Cardiac atrium fibroblast (primary cell): ENCODE data around the gene FHL3. TPM values are rescaled to one million over a fixed set of nuclear protein-coding genes. Genes with fewer than 3 reads are reported as not detected.

Experiments
- total RNA-seq: library from RNA; depleted of rRNA; stranded (reverse); fragments of >200 nt; gene quantifications from 2 replicates; pipeline ENCODE4 v1.2.3, GENCODE V29; 2015

Gene FHL3, protein sequence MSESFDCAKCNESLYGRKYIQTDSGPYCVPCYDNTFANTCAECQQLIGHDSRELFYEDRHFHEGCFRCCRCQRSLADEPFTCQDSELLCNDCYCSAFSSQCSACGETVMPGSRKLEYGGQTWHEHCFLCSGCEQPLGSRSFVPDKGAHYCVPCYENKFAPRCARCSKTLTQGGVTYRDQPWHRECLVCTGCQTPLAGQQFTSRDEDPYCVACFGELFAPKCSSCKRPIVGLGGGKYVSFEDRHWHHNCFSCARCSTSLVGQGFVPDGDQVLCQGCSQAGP
- 29.2 and 45.7 TPM in 2 replicates for total RNA-seq

GRCh38 chr1:38005195-38006007, at the start of gene FHL3:
Gene FHL3, minus strand, starts transcription at chr1:38005514. Its CDS starts 6,102 bp downstream, at chr1:37999412.

DNA sequence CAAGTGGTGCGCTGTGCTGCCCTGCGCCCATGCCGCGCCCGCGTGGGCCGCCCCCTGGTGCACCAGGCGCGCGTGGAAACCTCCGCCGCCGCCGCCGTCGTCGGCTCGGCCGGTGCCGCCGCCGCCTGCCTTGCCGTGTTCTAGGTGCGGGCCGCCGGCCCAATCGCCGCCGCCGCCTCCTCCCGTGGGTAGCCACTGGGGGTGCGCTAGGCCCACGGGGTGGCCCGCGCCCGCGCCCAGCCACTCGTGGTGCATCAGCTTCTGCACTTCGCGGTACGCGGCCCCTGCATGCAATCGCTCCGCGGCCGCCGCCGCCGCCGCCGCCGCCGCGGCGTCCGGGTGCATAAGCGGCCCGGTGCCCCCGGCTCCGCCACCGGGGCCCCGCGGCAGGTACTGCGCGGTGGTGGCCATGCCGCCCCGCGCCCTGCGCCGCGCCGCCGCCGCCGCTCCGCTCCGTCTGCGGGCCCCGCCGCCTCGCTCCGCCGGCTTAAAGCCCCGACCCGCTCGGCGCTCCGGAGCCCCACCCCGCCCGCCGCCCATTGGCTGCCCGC, 41.1 kb upstream of the FHL3 start, which contains the start of gene POU3F1:
TSS of gene POU3F1 (minus strand) at position 461 of the 551 bp plus-strand sequence. CDS start at position 411, 50 bp downstream.

GRCh38 chr1:38012363-38013226, 7.3 kb upstream of the FHL3 start, which contains the start of gene UTP11:
Gene UTP11, plus strand, starts transcription at chr1:38012734. Its CDS starts 69 bp downstream, at chr1:38012803.

Other genes with a start within 250 kb of the FHL3 start
- not detected in 2 replicates for gene EPHA10, start 240.4 kb downstream of the FHL3 start, total RNA-seq
- 0.54 TPM in 1 of 2 replicates, not detected in the other for gene MANEAL, start 211.7 kb downstream of the FHL3 start, total RNA-seq
- 90.1 and 95.9 TPM in 2 replicates for gene C1orf122, start 197.7 kb downstream of the FHL3 start, total RNA-seq
- 14.6 and 16.1 TPM in 2 replicates for gene YRDC, start 197.3 kb downstream of the FHL3 start, total RNA-seq
- gene MTF1, start 145.9 kb downstream of the FHL3 start, total RNA-seq: 2.3 and 3.6 TPM in 2 replicates
- gene INPP5B, start 58.5 kb downstream of the FHL3 start, total RNA-seq: 15.6 and 15.9 TPM in 2 replicates
- 37.2 and 43.1 TPM in 2 replicates for gene SF3A3, start 15.5 kb downstream of the FHL3 start, total RNA-seq
- 30.1 and 37.6 TPM in 2 replicates for gene UTP11, start 7.2 kb upstream of the FHL3 start, total RNA-seq
- not detected in 2 replicates for gene POU3F1, start 41.3 kb upstream of the FHL3 start, total RNA-seq